OCI-LY3 (cell line): ENCODE measurements around the gene TSKU.

Source experiments
- H2AFZ ChIP-seq: fragments of 200-600, 300-600 bp; shearing (Covaris generic); 2 replicates; pipeline ENCODE4 v1.6.0; 2014; ENCODE audit warnings: antibody characterized with exemption, low read depth, low read length
- H3K27ac ChIP-seq: fragments of 200-600, 300-600 bp; sonication (generic); 2 replicates; pipeline ENCODE4 v1.5.1; 2014; ENCODE audit warnings: mild to moderate bottlenecking, low read length, moderate library complexity, mixed read lengths
- H3K27me3 ChIP-seq: fragments of 200-600, 300-600 bp; sonication (generic); 2 replicates; pipeline ENCODE4 v1.6.1; 2014; ENCODE audit warnings: low read depth, low read length, mixed read lengths
- H3K36me3 ChIP-seq: fragments of 200-600, 300-600 bp; sonication (generic); replicated peaks from 2 replicates; pipeline ENCODE3; 2014; ENCODE audit warnings: low read depth, low read length, mixed read lengths
- H3K4me1 ChIP-seq: fragments of 300-600, 200-600 bp; sonication (generic); 2 replicates; pipeline ENCODE4 v1.6.1; 2014; ENCODE audit warnings: low read length, mixed read lengths
- H3K4me2 ChIP-seq: fragments of 200-600, 300-600 bp; sonication (generic); 2 replicates; pipeline ENCODE4 v1.6.1; 2014; ENCODE audit warnings: low read length, mixed read lengths
- H3K4me3 ChIP-seq: fragments of 300-600, 200-600 bp; sonication (generic); 2 replicates; pipeline ENCODE4 v1.5.1; 2014; ENCODE audit warnings: antibody characterized with exemption, mild to moderate bottlenecking, low read length, moderate library complexity
- H3K79me2 ChIP-seq: fragments of 300-600, 200-600 bp; shearing (Covaris generic); 2 replicates; pipeline ENCODE4 v1.6.1; 2014; ENCODE audit warnings: mild to moderate bottlenecking, low read length, mixed read lengths
- H3K9ac ChIP-seq: fragments of 300-600, 200-600 bp; shearing (Covaris generic); 2 replicates; pipeline ENCODE4 v1.6.0; 2014; ENCODE audit warnings: mild to moderate bottlenecking, low read length, moderate library complexity
- H3K9me3 ChIP-seq: fragments of 200-600, 300-600 bp; shearing (Covaris generic); 2 replicates; pipeline ENCODE4 v1.6.1; 2014; ENCODE audit warnings: low read length, mixed read lengths; ENCODE audit not compliant: insufficient read depth
- H4K20me1 ChIP-seq: fragments of 200-600, 300-600 bp; sonication (generic); 2 replicates; pipeline ENCODE4 v1.6.1; 2016; ENCODE audit warnings: low read length, mixed read lengths; ENCODE audit not compliant: insufficient read depth
- EZH2phosphoT487 ChIP-seq: fragments of 200-600 bp; shearing (Covaris generic); IDR thresholded peaks from 2 replicates; pipeline ENCODE4 v1.6.1; 2018; ENCODE audit warnings: antibody characterized with exemption, mixed run types, low read depth
- TF ChIP-seq, protein P1 (sequence below): fragments of 200-600, 300-600 bp; sonication (generic); IDR thresholded peaks from 2 replicates; pipeline ENCODE4 v1.5.1; 2014; ENCODE audit warnings: antibody characterized with exemption, low read length, low read depth

Gene TSKU

GRCh38 chr11:76747915-76748860 is 35.0 kb upstream of the TSKU start:
- no peak overlapping the region for H3K27ac ChIP-seq
- no peaks in the 10 kb centered on the region for H3K9me3 ChIP-seq
- TF ChIP-seq EZH2phosphoT487 = no peak
- no peaks in the 10 kb centered on the region for H3K36me3 ChIP-seq
- no peaks in the 10 kb centered on the region for H3K79me2 ChIP-seq
- H3K4me3 ChIP-seq = no peak overlapping the region
- no peak overlapping the region for H3K9ac ChIP-seq
- H2AFZ ChIP-seq = no peak overlapping the region
- H3K4me1 ChIP-seq = peaks cover 2% of the 10 kb centered on the region; the same call in 1 of the 2 replicates
- 0 out of 2 replicates have a peak, but pooled peaks cover 6% of the 10 kb centered on the region for H3K27me3 ChIP-seq
- no peaks in the 10 kb centered on the region for H4K20me1 ChIP-seq
- H3K4me2 ChIP-seq = no peak overlapping the region

GRCh38 chr11:76748948-76749347 is 34.2 kb upstream of the TSKU start:
- Histone ChIP-seq H3K4me2 (no peak overlapping the region), H2AFZ (no peak overlapping the region), H3K27me3 (0 out of 2 replicates have a peak, but pooled peaks cover 6% of the 10 kb centered on the region), H3K27ac (no peak overlapping the region), H3K9ac (no peak overlapping the region), H3K9me3 (no peaks in the 10 kb centered on the region), H3K79me2 (no peaks in the 10 kb centered on the region), H4K20me1 (no peaks in the 10 kb centered on the region), H3K4me1 (no peaks in the 10 kb centered on the region), H3K36me3 (no peaks in the 10 kb centered on the region), H3K4me3 (no peak overlapping the region)
- TF ChIP-seq EZH2phosphoT487 = no peak
- TF ChIP-seq, protein P1, sequence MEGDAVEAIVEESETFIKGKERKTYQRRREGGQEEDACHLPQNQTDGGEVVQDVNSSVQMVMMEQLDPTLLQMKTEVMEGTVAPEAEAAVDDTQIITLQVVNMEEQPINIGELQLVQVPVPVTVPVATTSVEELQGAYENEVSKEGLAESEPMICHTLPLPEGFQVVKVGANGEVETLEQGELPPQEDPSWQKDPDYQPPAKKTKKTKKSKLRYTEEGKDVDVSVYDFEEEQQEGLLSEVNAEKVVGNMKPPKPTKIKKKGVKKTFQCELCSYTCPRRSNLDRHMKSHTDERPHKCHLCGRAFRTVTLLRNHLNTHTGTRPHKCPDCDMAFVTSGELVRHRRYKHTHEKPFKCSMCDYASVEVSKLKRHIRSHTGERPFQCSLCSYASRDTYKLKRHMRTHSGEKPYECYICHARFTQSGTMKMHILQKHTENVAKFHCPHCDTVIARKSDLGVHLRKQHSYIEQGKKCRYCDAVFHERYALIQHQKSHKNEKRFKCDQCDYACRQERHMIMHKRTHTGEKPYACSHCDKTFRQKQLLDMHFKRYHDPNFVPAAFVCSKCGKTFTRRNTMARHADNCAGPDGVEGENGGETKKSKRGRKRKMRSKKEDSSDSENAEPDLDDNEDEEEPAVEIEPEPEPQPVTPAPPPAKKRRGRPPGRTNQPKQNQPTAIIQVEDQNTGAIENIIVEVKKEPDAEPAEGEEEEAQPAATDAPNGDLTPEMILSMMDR = no peak

GRCh38 chr11:76750067-76750466 is 33.1 kb upstream of the TSKU start:
- 0 out of 2 replicates have a peak, but pooled peaks cover 6% of the 10 kb centered on the region for H3K27me3 ChIP-seq
- H3K4me1 ChIP-seq = no peaks in the 10 kb centered on the region
- H3K9me3 ChIP-seq = no peaks in the 10 kb centered on the region
- H4K20me1 ChIP-seq = no peaks in the 10 kb centered on the region
- H3K27ac ChIP-seq = no peak overlapping the region
- H3K4me2 ChIP-seq = no peak overlapping the region
- H3K4me3 ChIP-seq = no peak overlapping the region
- TF ChIP-seq, protein P1 = no peak
- TF ChIP-seq EZH2phosphoT487 = no peak
- no peak overlapping the region for H3K9ac ChIP-seq
- no peaks in the 10 kb centered on the region for H3K36me3 ChIP-seq
- no peaks in the 10 kb centered on the region for H3K79me2 ChIP-seq
- no peak overlapping the region for H2AFZ ChIP-seq

DNA sequence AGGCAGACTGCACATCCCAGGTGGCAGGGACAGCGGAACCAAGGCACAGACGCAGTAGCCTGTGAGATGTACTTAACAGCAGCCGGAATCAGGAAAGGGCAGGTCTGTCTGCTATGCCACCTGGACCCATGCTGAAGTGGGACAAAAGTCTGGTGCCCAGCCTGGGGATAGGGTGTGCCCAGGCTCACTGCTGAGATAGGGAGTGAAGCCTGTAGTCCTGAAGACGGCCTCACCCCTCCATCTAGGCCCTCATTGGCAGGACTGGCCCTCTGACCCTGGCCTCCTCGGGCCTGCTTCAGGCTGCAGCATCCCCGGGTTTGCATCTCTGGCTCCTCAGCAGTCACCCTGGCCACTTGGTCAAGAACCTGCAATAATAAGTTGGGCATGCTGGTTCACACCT is 32.4 kb upstream of the TSKU start:
- H2AFZ ChIP-seq = no peak overlapping the region
- H4K20me1 ChIP-seq = no peaks in the 10 kb centered on the region
- no peaks in the 10 kb centered on the region for H3K9me3 ChIP-seq
- no peaks in the 10 kb centered on the region for H3K4me1 ChIP-seq
- no peak for TF ChIP-seq EZH2phosphoT487
- TF ChIP-seq, protein P1 = no peak
- H3K9ac ChIP-seq = no peak overlapping the region
- no peaks in the 10 kb centered on the region for H3K36me3 ChIP-seq
- no peak overlapping the region for H3K4me2 ChIP-seq
- no peak overlapping the region for H3K4me3 ChIP-seq
- H3K27me3 ChIP-seq = 0 out of 2 replicates have a peak, but pooled peaks cover 6% of the 10 kb centered on the region
- no peaks in the 10 kb centered on the region for H3K79me2 ChIP-seq
- H3K27ac ChIP-seq = no peak overlapping the region
